Activated CD4-positive, alpha-beta T cell treated with anti-CD3 and anti-CD28 coated beads, Interleukin-2, Interleukin-6, amounts not matched to agents 100 ng/mL and 50 ng/mL, durations not matched to agents 16 hours and 8 hours (primary cell): Measurements from ENCODE around the gene DENND2A.
"Not testable (repeated sequence)": the region's sequence is repeated elsewhere in the genome, so short reads cannot be mapped to it uniquely, and the experiment has no call there.

Source experiments
- DNase-seq: peaks from one replicate; pipeline ENCODE4 v3.0.0-alpha.2; 2020

DENND2A gene

GRCh38 chr7:140581411-140581810 lies 59.2 kb downstream of the DENND2A start:
- DNase-seq, result no peak

GRCh38 chr7:140577651-140578050 lies 63.0 kb downstream of the DENND2A start:
- DNase-seq, result no peak

GRCh38 chr7:140576589-140576988 lies 64.0 kb downstream of the DENND2A start:
- no peak for DNase-seq

GRCh38 chr7:140571538-140572122 lies 69.0 kb downstream of the DENND2A start:
- no peak for DNase-seq

GRCh38 chr7:140570120-140570519 lies 70.5 kb downstream of the DENND2A start:
- DNase-seq, result no peak

GRCh38 chr7:140568021-140568813 lies 72.4 kb downstream of the DENND2A start:
- no peak for DNase-seq

GRCh38 chr7:140566186-140566585 lies 74.4 kb downstream of the DENND2A start:
- DNase-seq, result not testable (repeated sequence)

- DNase-seq, result not testable (repeated sequence)
Observed at GRCh38 chr7:140565761-140566160, 74.9 kb downstream of the DENND2A start.

GRCh38 chr7:140564643-140565042 lies 76.0 kb downstream of the DENND2A start:
- DNase-seq, result no peak

GRCh38 chr7:140562926-140563481 lies 77.6 kb downstream of the DENND2A start:
- no peak for DNase-seq

- no peak for DNase-seq
Observed at GRCh38 chr7:140559410-140559809, 81.2 kb downstream of the DENND2A start.

- DNase-seq, result no peak
Observed at GRCh38 chr7:140557809-140558518, 82.6 kb downstream of the DENND2A start.

GRCh38 chr7:140557069-140557468 lies 83.5 kb downstream of the DENND2A start:
- no peak for DNase-seq

GRCh38 chr7:140553236-140553635 lies 87.4 kb downstream of the DENND2A start:
- not testable (repeated sequence) for DNase-seq

GRCh38 chr7:140552240-140552679 lies 88.4 kb downstream of the DENND2A start:
- DNase-seq, result no peak

GRCh38 chr7:140551355-140552239 lies 89.0 kb downstream of the DENND2A start:
- DNase-seq, result no peak

GRCh38 chr7:140546947-140547346 lies 93.7 kb downstream of the DENND2A start:
- no peak for DNase-seq

GRCh38 chr7:140544388-140544826 lies 96.2 kb downstream of the DENND2A start:
- DNase-seq, result no peak

GRCh38 chr7:140542228-140542603 lies 98.4 kb downstream of the DENND2A start:
- DNase-seq, result no peak

- no peak for DNase-seq
Observed at GRCh38 chr7:140541513-140542227, 98.9 kb downstream of the DENND2A start.

GRCh38 chr7:140541176-140541512 lies 99.5 kb downstream of the DENND2A start:
- DNase-seq, result no peak
